GM12878 (cell line): Measurements from ENCODE around the gene UBAP2. TPM values are rescaled to one million over a fixed set of nuclear protein-coding genes. Genes with fewer than 3 reads are reported as not detected.

Experiments used
- ATAC-seq: fragments of 200-7000 bp; cut with Tn5 transposase; 3 replicates; pipeline ENCODE4 v1.9.1; 2020; ENCODE audit warnings: mild to moderate bottlenecking, moderate library complexity
- BruUV-seq: library from RNA; stranded (reverse); fragments of 400-500 nt; replicated peaks from 2 replicates; lab custom pipeline; 2021; lab: Mats Ljungman, UMichigan
- CTCF ChIA-PET: fragments of 300-600 bp; sonication (Branson Sonifier 250); formaldehyde crosslinking; extraction: SDS; loops from one replicate; lab custom pipeline; 2021; ENCODE audit warnings: inconsistent platforms; lab: Yijun Ruan, JAX
- POLR2A ChIA-PET: fragments of 350-600 bp; formaldehyde crosslinking; extraction: SDS; loops from one replicate; lab custom pipeline; 2021; ENCODE audit warnings: inconsistent platforms; lab: Charles Lee
- RAD21 ChIA-PET: fragments of 300-600 bp; sonication (Branson Sonifier 250); formaldehyde crosslinking; loops from one replicate; lab custom pipeline; 2023; ENCODE audit warnings: antibody characterized with exemption; ENCODE audit not compliant: unreplicated experiment; lab: Charles Lee
- SMC1A ChIA-PET: fragments of 300-600 bp; sonication (Branson Sonifier 250); formaldehyde crosslinking; loops from one replicate; lab custom pipeline; 2023; ENCODE audit not compliant: unreplicated experiment, uncharacterized antibody; lab: Charles Lee
- DNase-seq: peaks from one replicate; pipeline ENCODE4 v3.0.0-alpha.2; 2011; ENCODE audit warnings: low read depth, low spot score
- FAIRE-seq: peaks from 3 replicates; lab custom pipeline; 2011; peaks lifted over from hg19 to GRCh38; lab: Jason Lieb, UNC
- H2AFZ ChIP-seq: 2 replicates; pipeline ENCODE4 v1.6.0; 2011; ENCODE audit warnings: low read depth, low read length, control low read depth; ENCODE audit not compliant: control insufficient read depth
- H3K27ac ChIP-seq: 2 replicates; pipeline ENCODE4 v1.5.1; 2011; ENCODE audit warnings: control low read depth; ENCODE audit not compliant: control insufficient read depth, insufficient read depth
- H3K27me3 ChIP-seq, 2 experiments: replicated peaks in 1 of 2; 2 replicates each; pipeline versions ENCODE4 v1.6.0 to v1.6.1; 2011; ENCODE audit warnings: low read length in 1 of 2; ENCODE audit not compliant: control insufficient read depth in 2 of 2, insufficient read depth in 2 of 2
- H3K36me3 ChIP-seq, 2 experiments: 2 replicates each; pipeline ENCODE4 v1.5.1; 2011; ENCODE audit warnings: low read length in 1 of 2; ENCODE audit not compliant: control insufficient read depth in 2 of 2, insufficient read depth in 2 of 2
- H3K4me1 ChIP-seq: 2 replicates; pipeline ENCODE4 v1.6.1; 2011; ENCODE audit warnings: mild to moderate bottlenecking, low read length, moderate library complexity, mixed read lengths; ENCODE audit not compliant: control insufficient read depth, insufficient read depth
- H3K4me2 ChIP-seq: 2 replicates; pipeline ENCODE4 v1.6.0; 2011; ENCODE audit warnings: control low read depth; ENCODE audit not compliant: control insufficient read depth, insufficient read depth
- H3K4me3 ChIP-seq: fragments of 200-600 bp; sonication (generic); 2 replicates; pipeline ENCODE4 v1.5.1; 2016
- H3K79me2 ChIP-seq: 2 replicates; pipeline ENCODE4 v1.6.0; 2011; ENCODE audit warnings: low read length; ENCODE audit not compliant: control insufficient read depth, insufficient read depth
- H3K9ac ChIP-seq: 2 replicates; pipeline ENCODE4 v1.8.0; 2011; ENCODE audit warnings: low read length, control low read depth, mixed read lengths; ENCODE audit not compliant: control insufficient read depth, insufficient read depth
- H3K9me3 ChIP-seq: replicated peaks from 3 replicates; pipeline ENCODE4 v1.5.1; 2011; ENCODE audit warnings: mild to moderate bottlenecking, low read length; ENCODE audit not compliant: control insufficient read depth, insufficient read depth
- H4K20me1 ChIP-seq: 2 replicates; pipeline ENCODE4 v1.6.0; 2011; ENCODE audit not compliant: control insufficient read depth, insufficient read depth
- BCL11A ChIP-seq: IDR thresholded peaks from 2 replicates; pipeline ENCODE4 v1.6.1; 2011; ENCODE audit warnings: low read depth, low read length
- CBX5 ChIP-seq: sonication (generic); IDR thresholded peaks from 2 replicates; pipeline ENCODE4 v1.6.1; 2016; ENCODE audit warnings: low read depth, moderate library complexity, mild to moderate bottlenecking, inconsistent platforms
- EP300 ChIP-seq, 2 experiments: fragments of 150-350 bp in 1 of 2; IDR thresholded peaks; 2 replicates each; pipeline ENCODE4 v1.6.1; 2011 to 2012; ENCODE audit warnings: low read depth in 2 of 2, low read length in 2 of 2, borderline replicate concordance in 1 of 2, improper control_type of control experiment in 1 of 2, inconsistent platforms in 1 of 2; ENCODE audit not compliant: control insufficient read depth in 1 of 2
- GATAD2B ChIP-seq: fragments of 450-650 bp; conservative IDR thresholded peaks from 2 replicates; pipeline ENCODE4 v1.6.1; 2017; ENCODE audit warnings: low read depth, mild to moderate bottlenecking, moderate library complexity
- SP1 ChIP-seq: IDR thresholded peaks from one replicate; pipeline ENCODE4 v1.6.1; 2011; ENCODE audit warnings: low read depth, low read length
- STAT3 ChIP-seq: IDR thresholded peaks from 2 replicates; pipeline ENCODE4 v1.6.1; 2011; ENCODE audit warnings: low read depth, low read length, improper control_type of control experiment
- YBX1 ChIP-seq: fragments of 450-650 bp; IDR thresholded peaks from 2 replicates; pipeline ENCODE4 v1.6.1; 2016; ENCODE audit warnings: antibody characterized with exemption
- ZBED1 ChIP-seq: IDR thresholded peaks from 2 replicates; pipeline ENCODE4 v1.6.1; 2016; ENCODE audit warnings: borderline replicate concordance
- ZNF217 ChIP-seq: fragments of 450-650 bp; IDR thresholded peaks from 2 replicates; pipeline ENCODE4 v1.6.1; 2017; ENCODE audit warnings: antibody characterized with exemption, mild to moderate bottlenecking
- WGBS: methylation state at CpG from one replicate; pipeline ENCODE4 v1.1.6; 2016; ENCODE audit warnings: low lambda C conversion rate; ENCODE audit not compliant: insufficient replicate concordance, insufficient coverage; ENCODE audit errors: missing lambda C conversion rate; 5-methylcytosine and 5-hydroxymethylcytosine counted together
- in situ Hi-C: fragments of 300-500 bp; cut with MboI; formaldehyde crosslinking; loops from 9 replicates; pipeline ENCODE4 v1.14.3; 2018; ENCODE audit warnings: mixed read lengths
- intact Hi-C: fragments of 100-400 bp; cut with micrococcal nuclease; formaldehyde crosslinking; loops from one replicate; pipeline ENCODE4 v1.14.2; 2022; ENCODE audit not compliant: unreplicated experiment
- polyA plus RNA-seq, 11 experiments: library from polyadenylated mRNA; depleted of rRNA in 4 of 11; unstranded in 6 of 11; stranded (reverse) in 5 of 11; fragments of >200 nt; fragmentation: Nextera tagmentation in 4 of 11; fragmentation: Illumina TruSeq in 1 of 11; extraction: Ambion mirVana in 4 of 11; extraction: Trizol in 1 of 11; gene quantifications; 1 replicate in 1 of 11; 2 replicates in 10 of 11; pipeline versions ENCODE4 v1.2.1 to v1.2.3, GENCODE V29; 2011 to 2016; ENCODE audit warnings: inconsistent platforms in 2 of 11, missing spikeins in 2 of 11, low read depth in 1 of 11
- total RNA-seq, 4 experiments: library from RNA; depleted of rRNA in 3 of 4; stranded (reverse); fragments of >200 nt in 3 of 4; fragmentation: Illumina TruSeq in 1 of 4; extraction: Trizol in 1 of 4; gene quantifications; 2 replicates each; pipeline versions ENCODE4 v1.2.1 to v1.2.3, GENCODE V29; 2013 to 2021

Gene UBAP2
- total and polyA plus RNA-seq, 10 of the 15 experiments (the other 5 are each of a cell fraction or from before 2014, with no cell fraction given), result 8.5 to 48.2 (median 28.1) TPM

GRCh38 chr9:34096751-34097150 lies 48.1 kb upstream of the UBAP2 start:
- CTCF ChIA-PET, result interaction anchor here (0.6 to 0.7 kb wide), 2 partner anchors 12 to 23 kb away, joined by 3 read pairs; no protein-coding TSS in a partner anchor
- WGBS, result 83% methylated on average over 4 of the region's 4 CpGs
- H3K4me2 ChIP-seq, result no peak overlapping the region
- no peaks in the 10 kb centered on the region for H3K9me3 ChIP-seq
- H3K27me3 ChIP-seq, result no peaks in the 10 kb centered on the region
- no peak overlapping the region for H2AFZ ChIP-seq
- no peaks in the 10 kb centered on the region for H4K20me1 ChIP-seq
- peaks cover 10 to 37% of the 10 kb centered on the region in 2 experiments for H3K36me3 ChIP-seq
- TF ChIP-seq GATAD2B (no peak), EP300 (IDR thresholded peaks at IDR 0.05; ENCODE audit: borderline replicate concordance in 1 of 2, control insufficient read depth in 1 of 2, low read depth in 2 of 2, low read length in 2 of 2) (no peak), CBX5 (no peak), STAT3 (no peak), SP1 (no peak), ZBED1 (no peak), ZNF217 (no peak), YBX1 (no peak), BCL11A (no peak)
- H3K4me1 ChIP-seq, result peaks cover 17% of the 10 kb centered on the region
- in situ Hi-C loops, result no loop called here
- intact Hi-C loops, result no loop called here
- no peak for ATAC-seq
- no peak overlapping the region for H3K4me3 ChIP-seq
- no peak overlapping the region for H3K9ac ChIP-seq
- no peak for FAIRE-seq
- SMC1A ChIA-PET, result no interaction called here
- BruUV-seq, result no TSS peak
- no peak for DNase-seq
- RAD21 ChIA-PET, result no interaction called here
- H3K27ac ChIP-seq, result peak overlapping the region; percentile 25; the same call in 1 of the 2 replicates
- H3K79me2 ChIP-seq, result no peaks in the 10 kb centered on the region
- POLR2A ChIA-PET, result no interaction called here
